HS-27A (cell line): ENCODE data around the gene RS1.

ENCODE experiments used
- DNase-seq: peaks from one replicate; pipeline ENCODE4 v3.0.0-alpha.2; 2012; ENCODE audit warnings: low read depth, missing footprints

Gene RS1

DNA sequence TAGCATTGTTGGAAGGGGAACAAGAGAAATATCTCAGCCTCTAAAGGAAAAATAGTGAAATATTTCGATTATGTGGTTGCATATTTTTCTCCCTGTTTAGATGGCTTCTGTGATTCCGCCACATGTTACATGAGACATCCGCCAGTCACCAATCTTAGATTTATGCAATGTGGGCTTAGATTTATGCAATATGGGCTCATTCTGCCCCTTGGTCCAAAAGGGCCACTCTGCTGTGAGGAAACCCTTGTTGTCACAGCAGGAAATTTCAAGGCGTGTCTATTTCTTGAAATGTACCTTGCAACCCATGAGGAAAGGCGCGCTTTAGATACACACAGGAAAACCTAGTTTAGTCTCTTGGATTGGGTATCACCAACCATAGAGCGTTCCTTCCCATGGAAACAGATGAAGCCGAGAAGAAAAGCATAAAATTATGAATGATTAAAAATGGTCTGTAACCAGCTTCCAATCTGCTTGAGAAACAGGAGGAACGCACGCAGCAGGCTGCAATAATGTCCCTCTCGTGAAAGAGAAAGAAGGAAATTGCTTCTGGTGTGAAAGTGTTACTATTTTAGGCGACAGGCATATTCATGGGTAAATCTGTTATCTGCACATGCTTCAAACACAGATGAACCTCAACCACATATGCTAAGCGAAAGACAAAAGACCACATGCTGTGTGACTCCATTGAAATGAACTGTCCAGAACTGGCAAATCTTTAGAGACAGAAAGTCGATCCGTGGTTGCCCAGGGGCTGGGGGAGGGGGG, 3.7 kb downstream of the RS1 start:
- no peak for DNase-seq

DNA sequence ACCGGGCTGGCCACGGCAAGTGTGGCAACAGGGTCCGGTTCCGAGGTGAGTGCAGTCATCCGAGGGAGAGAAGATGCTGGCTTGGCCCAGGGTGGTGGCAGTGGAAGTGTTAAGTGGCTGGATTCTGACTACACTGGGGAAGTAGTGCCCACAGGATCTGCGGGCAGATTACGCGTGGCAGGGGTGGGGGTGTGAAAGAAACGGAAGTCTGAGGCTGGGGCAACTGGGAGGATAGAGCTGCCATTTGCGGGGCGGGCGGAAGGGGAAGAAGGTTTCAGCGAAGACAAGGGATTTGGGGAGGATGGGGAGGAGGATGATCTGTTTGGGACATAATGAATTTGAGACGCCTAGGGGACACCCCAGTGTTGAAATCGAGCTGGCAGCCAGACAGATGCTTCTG, 5.3 kb downstream of the RS1 start:
- no peak for DNase-seq

DNA sequence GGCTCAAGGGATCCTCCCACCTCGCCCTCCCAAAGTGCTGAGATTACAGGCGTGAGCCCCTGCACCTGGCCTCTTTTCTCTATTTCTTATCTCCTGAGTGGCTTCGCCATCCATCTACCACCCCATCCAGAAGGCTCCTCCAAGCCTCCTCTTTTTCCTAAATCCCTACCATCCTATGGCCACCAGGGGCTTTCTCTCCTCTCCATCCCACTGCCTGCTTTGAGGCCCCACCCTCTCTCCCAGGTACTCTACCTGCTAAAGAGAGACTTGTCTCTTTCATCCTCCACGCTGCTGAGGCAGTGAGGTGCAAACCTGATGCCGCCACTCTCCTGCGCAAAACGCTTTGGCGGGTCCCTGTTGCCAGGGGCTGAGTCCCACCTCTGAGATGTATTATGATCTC, 7.0 kb downstream of the RS1 start:
- no peak for DNase-seq

DNA sequence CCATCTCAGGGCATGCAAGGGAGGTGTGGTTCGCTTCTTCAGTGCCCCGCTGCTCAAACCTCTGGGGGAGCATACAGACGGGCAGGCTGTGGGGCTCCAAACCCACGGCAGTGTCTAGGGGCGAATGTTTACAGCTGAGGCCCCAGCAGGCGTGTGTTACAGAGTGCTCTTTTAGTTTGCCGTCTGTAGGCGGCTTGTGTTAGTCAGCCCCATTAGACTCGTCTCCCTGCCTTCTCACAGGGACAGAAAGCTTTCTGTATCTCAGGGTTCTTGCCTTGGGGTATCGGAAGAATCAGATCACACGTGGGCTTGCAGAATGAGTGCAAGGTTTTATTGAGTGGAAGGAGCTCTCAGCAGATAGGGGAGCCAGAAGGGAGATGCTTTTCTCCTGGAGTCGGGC, 10.6 kb downstream of the RS1 start:
- no peak for DNase-seq

DNA sequence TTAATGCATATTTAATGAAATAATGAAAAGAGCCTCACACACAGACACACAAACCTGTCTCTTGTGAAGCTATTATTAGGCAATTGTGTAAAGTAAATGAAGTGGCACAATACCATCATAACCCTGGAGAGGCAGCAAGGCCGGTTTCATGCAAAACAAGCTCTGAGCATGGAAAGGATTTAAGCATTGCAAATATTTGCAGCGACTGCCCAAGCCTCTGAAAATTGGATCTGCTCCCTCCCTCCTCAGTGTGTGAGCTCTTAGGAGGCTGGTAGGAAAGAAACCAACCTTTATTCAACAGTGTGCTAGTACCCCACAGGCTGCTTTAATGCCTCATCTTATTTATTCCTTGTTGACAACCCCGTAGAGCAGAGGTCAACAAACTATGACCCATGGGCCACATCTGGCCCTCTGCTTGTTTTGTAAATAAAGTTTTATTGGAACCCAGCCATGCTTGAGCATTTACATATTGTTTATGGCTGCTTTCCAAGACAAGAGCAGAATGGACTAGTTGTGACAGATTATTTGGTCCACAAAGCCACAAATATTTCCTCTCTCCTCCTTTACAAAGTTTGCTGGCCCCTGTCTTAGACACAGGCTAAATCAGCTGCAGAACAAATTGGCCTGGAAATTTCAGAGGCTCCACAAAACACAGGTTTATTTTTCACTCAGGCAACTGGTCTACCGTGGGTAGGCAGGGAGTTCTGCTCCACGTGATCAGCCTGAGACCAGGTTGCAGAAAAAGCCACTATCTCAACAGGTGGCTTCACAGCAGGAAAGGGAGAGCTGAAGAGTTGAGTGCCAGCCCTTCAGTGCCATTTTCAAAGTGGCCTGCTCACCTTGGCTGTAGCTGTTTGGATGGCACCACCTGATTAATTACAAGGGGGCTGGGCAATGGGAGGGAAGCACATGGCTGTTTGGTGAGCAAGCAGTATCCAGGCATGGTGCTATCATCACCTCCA, 16.8 kb downstream of the RS1 start:
- DNase-seq: no peak

DNA sequence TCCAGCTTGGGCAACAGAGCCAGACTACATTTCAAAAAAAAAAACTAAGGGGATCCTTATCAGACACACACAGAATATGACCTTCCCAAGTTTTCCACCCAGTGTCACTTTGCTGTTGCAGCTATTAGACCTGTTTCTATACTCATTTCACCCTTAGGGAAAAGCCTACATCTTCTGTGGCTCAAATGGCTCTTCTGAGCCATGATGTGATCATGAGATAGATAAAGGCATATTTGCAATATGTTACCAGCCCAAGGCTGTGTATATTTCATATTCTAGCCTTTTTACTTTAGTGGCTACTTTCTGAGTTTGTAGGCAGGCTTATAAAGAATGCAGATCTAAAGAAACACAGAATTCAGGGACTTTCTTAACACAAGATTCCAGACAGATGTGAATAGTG, 19.3 kb downstream of the RS1 start:
- no peak for DNase-seq

DNA sequence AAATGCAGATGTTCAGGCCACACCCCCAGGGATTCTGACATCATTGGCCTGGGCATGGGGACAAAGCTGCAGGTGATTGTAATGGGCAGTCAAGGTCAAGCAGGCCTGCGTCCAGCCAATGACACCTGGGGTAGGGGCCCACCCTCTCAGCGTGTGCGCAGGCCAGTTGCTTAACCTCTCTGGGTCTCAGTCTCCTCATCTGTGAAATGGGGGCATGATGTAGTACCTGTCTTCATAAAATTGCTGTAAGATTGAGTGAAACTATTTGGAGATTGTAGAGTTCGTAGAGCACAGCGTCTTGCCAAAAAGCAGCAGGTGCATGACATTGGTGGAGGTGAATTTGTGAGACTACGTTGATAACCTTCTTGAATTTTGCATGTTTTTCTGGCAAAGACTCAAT, 21.2 kb downstream of the RS1 start:
- no peak for DNase-seq

DNA sequence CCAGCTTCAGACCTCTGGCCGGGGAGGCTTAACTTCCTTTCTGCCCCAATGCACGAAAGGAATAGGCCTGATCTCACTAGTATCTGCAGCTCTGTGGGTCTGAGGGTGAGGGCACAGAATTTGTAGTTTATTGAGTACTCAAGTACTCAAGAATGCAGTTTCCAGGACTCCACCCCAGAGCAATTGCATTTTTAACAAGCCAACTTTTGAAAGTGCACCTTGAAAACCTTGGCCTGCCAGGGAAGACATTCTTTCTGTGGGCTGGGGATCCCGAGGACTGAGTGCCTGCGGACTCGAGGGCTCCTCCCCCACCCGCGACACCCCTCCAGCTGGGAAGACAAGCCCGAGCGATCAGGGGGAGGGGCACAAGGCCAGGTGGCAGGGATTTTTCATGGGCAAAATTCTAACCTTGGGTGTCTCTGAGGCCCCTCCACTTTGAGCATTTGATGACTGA, 22.4 kb downstream of the RS1 start:
- no peak for DNase-seq

DNA sequence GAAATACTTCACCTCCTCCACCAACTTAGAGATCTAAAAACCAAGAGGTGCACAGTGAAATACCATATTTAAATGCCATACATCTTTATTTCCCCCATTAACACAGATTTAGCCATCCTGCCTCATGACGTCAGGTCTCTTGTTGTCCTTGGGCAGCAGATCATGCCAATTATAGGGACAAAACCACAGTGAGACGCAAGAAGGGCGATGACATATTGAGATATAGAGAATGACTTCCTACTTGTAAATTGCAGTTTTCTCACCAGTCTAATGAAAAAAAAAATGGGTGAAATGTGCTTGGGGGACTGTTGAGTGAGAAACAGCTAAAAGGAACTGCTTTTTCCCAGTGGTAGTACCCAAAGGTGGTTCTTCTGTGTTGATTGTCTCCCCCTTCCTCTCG, 24.3 kb downstream of the RS1 start:
- DNase-seq: no peak

DNA sequence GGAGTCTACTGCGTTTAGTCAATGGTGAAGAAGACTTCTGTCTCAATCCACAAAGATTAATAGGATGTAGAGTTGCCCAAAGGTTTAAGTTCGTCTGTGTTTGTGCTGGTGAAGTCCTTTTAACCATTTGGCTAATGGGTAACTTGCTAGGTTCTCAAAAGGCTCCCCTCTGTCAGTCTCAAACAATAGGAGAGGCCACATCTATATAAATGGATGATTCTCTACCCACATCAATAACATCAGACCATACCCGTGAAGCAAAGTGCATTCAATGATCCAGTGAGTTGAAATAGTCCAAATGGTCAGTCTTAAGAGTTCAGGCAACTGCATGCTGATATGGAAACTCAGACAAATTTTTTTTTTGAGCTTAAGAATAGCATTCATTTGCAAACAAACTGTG, 28.1 kb downstream of the RS1 start:
- no peak for DNase-seq

DNA sequence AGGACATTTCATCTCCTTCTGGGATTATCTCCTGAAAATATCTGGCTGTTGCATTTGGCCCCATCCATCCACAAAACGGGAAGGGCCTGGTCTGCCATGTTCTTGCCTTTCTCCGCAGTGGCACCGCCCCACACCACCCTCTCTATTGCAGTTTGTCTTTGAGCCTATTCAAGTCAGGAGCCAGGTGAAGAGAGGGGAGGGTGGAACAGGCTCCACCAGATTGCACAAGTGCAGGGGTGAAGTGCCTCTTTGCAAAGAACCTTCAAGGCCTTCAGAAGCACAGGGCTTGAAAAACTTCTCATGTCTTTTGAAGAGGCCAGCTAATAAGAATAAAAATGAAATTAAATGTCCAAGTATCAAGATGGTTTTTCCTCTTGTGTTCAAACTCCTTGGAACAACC, 28.7 kb downstream of the RS1 start:
- no peak for DNase-seq

DNA sequence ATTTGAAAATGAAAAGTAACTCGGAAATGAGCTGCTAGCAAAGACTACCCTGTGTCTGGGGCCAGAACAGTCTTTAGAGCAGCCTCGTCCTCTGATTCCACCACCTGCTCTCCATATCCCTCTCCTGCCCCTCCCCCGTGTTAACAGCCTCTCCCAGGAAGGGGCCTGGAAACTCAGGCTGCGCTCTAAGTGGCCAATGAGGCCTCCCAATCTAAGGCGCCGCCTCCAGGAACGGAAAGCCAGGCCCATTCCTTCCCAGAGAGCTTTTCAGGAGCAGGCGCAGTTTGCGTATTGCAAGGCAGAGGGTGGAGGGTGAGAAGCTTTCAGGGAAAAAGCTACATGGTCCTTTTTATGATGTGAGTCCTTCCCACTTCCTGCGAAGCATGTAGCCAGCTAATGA, 31.2 kb downstream of the RS1 start:
- no peak for DNase-seq

DNA sequence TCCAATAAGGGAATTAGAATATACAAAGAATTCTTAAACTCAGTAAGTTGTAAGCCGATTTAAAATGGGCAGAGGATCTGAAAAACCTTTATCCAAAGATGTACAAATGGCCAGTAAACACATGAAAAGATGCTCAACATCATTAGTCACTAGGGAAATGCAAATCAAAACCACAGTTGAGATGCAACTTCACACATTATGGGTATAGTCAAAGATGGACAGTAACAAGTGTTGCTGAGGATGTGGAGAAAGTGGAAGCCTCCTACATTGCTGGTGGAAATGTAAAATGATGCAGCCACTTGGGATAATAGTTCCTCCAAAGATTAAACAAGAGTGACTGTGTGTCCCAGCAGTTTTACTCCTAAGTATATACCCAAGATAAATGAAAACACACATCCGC, 32.6 kb downstream of the RS1 start:
- DNase-seq: no peak

DNA sequence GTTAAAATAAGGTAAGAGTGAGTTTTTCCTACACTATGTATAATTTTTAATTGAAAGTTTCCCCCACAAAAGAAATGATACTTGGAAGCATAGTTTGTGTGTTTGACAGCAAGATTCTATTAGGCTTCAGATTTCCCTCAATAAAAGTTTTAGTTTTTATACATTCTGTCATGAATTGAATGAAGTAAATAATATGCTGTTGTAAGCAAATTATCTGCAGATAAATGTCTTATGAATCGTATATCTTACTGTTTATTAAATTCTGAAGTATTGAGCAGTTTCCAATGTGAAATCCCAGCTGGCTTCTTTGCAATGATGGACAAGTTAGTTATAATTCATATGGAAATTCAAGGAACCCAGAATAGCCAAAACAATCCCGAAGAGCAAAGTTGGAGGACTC, 33.5 kb downstream of the RS1 start:
- no peak for DNase-seq

DNA sequence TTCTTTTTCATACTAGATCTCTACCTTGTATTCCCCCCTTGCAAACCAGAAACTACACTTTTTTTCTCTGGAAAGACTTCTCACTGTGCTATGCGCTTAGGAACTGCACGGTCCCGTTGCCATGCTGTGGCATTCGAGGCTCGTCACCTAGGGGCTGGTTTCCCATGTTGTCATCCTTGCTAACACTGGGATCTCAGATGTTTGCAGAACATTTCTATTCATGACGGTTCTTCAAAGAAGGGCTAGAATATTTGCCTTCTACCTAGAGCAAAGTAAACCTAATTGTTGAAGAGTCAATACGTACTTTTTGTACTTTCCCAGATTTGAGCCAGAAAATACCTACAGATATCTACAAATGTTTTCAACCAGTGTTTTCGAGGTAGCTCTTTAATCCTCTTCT, 41.0 kb downstream of the RS1 start:
- DNase-seq: no peak

DNA sequence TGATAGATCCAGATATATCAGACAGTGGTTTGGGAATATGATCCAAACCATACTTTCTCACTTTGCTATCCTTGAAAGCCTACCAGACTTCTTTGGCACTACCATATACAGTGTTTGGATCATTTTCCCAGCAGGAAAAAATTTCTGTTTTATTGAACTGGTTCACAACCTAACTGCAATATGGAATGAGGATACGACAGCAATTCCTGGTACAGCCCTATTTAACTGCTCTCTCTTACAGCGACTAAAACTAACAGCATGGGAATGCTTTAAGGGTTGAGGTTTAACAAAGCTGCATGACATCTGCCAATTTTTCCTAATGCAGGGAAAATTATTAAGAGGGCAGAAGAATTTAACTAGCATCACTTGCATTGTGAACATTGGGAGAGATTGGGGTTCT, 47.3 kb downstream of the RS1 start:
- no peak for DNase-seq

DNA sequence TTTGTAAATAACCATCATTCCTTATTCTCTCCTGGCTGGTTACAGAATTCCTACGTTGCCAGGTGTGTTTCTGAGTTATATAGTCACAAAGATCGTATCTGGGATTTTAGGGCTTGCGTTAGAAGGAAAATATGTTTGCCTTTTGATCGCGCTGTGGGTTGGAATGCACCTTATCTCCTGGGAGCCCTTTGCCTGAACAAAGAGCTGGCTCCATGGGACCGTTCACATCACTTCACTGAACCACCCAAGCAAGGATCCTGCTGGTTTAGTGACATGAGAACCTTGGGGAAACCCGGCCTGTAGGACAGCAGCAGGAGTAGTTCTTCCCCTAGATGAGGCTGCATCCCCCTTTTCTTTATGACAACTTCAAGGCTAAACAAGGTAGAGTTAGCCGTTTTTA, 51.6 kb downstream of the RS1 start:
- DNase-seq: no peak

DNA sequence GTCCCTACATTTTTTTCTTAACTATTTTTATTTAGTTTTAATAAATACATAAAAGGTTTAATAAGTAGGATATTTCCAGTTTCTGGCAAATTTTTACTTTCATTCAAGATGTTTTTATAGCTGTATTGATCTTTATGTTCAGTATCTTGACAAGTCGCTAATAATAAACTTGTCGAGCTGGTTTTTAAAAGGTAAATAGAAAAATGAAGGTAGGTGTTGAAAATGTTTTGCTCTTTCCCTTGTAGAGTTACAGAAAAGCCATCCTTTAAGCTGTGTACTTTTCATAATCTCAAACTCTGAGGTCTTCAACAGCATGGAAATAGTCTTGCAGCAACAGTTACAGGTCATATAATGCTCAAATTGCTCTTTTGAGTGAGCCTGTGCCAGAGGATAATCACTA, 52.6 kb downstream of the RS1 start:
- no peak for DNase-seq

DNA sequence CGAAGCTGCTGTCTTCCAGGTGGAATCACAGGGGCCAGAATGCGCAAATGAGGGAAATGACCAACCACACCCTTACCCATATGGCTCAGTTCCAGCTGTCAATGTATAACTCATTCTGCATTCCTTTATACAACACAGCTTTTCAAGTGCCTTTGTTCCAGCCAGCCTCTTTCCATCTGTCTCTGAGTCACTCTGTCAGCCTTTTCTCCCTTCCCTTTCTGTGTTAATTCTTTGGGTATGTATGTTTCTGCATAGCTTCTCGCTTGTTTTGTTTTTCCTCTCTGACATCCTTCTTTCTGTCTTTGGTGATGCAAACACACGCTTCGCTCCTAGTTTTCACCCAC, 54.5 kb downstream of the RS1 start:
- DNase-seq: peak; percentile 9

DNA sequence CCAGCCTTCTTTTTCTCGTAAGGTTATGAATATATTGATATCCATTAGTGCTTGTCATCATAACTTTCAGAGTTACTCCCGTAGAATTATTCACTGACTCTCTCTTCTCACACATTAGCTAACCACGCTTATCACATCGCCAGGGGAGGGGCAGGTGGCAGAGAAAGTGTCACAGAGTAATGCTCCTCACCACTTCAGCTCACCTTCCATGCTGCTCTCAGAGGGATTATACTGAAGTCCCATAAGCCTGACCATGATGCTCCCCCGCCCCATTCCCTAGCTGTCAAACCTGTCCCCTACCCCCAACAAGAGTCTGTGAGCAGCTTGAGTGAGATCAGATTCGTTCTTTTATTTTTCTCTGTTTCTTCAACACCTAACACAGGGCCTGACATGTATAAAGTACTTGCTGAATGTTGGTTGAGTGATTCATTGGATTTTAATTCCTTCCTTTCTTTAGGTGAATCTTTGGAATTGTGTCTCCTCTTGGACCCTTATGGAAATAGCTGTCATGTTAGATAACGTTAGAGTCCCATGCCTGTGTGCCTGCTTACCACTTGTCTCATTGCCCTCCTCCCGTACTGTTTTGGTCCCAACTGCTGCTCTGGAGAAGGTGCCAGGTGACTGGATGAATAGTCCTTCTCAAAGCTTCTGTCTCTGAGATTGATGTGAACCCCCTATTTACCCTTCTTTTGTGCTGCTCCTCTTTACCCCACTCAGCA, 55.1 kb downstream of the RS1 start:
- no peak for DNase-seq

DNA sequence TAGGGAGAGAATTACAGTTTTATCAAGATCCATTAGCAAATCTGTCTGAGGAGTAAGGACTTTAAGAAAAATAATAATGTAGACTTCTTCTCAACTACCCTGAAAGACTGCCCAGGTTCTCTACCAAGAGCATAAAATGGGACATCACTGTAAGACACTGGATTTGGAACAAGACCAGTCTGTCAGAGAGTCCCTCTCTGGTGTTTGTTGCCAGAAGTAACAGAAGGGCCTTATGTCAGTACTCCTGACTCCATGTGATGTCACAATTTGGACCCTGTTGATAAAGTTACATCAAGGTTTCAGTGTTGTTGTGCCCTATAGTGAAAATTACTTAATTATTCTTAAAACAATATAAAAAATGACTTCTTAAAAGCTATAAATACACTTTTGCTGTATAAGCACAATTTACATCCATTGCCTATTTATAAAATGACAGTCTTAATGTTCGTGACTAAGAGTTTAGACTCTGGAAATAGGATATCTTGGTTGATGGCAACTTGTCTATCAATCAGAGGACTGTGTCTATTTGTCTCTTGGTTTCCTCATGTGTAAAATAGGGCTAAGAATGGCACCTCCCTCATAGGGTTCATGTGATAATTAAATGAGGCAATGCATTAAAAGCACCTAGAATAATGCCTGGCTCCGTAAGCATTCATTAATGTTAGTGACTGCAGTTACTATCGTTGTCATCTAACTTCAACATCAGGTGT, 57.8 kb downstream of the RS1 start:
- no peak for DNase-seq

DNA sequence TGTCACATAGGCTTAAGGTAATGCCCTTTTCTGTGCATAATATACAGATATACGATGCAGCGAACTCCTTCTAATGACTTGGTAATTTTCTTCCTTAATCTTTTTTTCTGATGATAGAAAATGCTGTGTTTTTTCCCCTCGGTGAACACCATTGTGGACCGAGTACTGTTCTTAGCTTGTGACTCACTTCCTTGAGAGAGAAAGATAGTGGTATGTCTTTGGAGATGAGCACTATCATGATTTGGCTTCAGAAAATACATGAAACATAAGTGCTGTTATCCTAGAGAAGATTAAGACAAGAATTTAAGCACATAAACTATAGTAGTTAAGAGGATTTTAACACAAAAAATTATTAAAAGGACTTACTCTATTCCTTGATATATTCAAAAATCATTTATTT, 63.9 kb downstream of the RS1 start:
- no peak for DNase-seq
